T-helper 1 cell (primary cell): ENCODE results near the gene MTA3.
"Not testable (repeated sequence)": the region's sequence is repeated elsewhere in the genome, so short reads cannot be mapped to it uniquely, and the experiment has no call there.

Experiments used
- DNase-seq, 5 donors: peaks; one replicate each; pipeline ENCODE4 v3.0.0-alpha.2; 2012 to 2020

MTA3 gene

GRCh38 chr2:42673989-42674579 lies 105.7 kb downstream of the MTA3 start:
- no peak for DNase-seq

- DNase-seq: no peak
Measured at GRCh38 chr2:42675815-42676214, 107.4 kb downstream of the MTA3 start.

- no peak for DNase-seq
Measured at GRCh38 chr2:42685303-42685702, 116.9 kb downstream of the MTA3 start.

- DNase-seq: peak in 1 of 5 donors; percentile 39
Measured at GRCh38 chr2:42693013-42693615, 124.7 kb downstream of the MTA3 start.

- DNase-seq: no peak
Measured at GRCh38 chr2:42693688-42694479, 125.5 kb downstream of the MTA3 start.

GRCh38 chr2:42696987-42697386 lies 128.6 kb downstream of the MTA3 start:
- DNase-seq: no peak

GRCh38 chr2:42698940-42699339 lies 130.5 kb downstream of the MTA3 start:
- DNase-seq: no peak

- DNase-seq: no peak
Measured at GRCh38 chr2:42706836-42707235, 138.4 kb downstream of the MTA3 start.

GRCh38 chr2:42708179-42708578 lies 139.7 kb downstream of the MTA3 start:
- DNase-seq: no peak

- DNase-seq: no peak
Measured at GRCh38 chr2:42711896-42712295, 143.5 kb downstream of the MTA3 start.

GRCh38 chr2:42712934-42713333 lies 144.5 kb downstream of the MTA3 start:
- no peak for DNase-seq

- DNase-seq: no peak
Measured at GRCh38 chr2:42713920-42714319, 145.5 kb downstream of the MTA3 start.

- DNase-seq: no peak
Measured at GRCh38 chr2:42714686-42715085, 146.3 kb downstream of the MTA3 start.

GRCh38 chr2:42721898-42722297 lies 153.5 kb downstream of the MTA3 start:
- no peak for DNase-seq

- DNase-seq: peak in 1 of 5 donors; percentile 68
Measured at GRCh38 chr2:42722320-42723190, 154.1 kb downstream of the MTA3 start.

GRCh38 chr2:42723465-42723864 lies 155.0 kb downstream of the MTA3 start:
- DNase-seq: no peak

GRCh38 chr2:42724886-42725285 lies 156.5 kb downstream of the MTA3 start:
- DNase-seq: no peak

- no peak for DNase-seq
Measured at GRCh38 chr2:42725657-42726056, 157.2 kb downstream of the MTA3 start.

- no peak for DNase-seq
Measured at GRCh38 chr2:42726680-42727079, 158.2 kb downstream of the MTA3 start.

- DNase-seq: not testable (repeated sequence)
Measured at GRCh38 chr2:42731316-42731715, 162.9 kb downstream of the MTA3 start.

- DNase-seq: no peak
Measured at GRCh38 chr2:42733852-42734251, 165.4 kb downstream of the MTA3 start.

GRCh38 chr2:42736598-42737322 lies 168.3 kb downstream of the MTA3 start:
- no peak for DNase-seq
